Transverse colon (tissue), 4 donors: Measurements from ENCODE around the gene BRIP1. TPM values are rescaled to one million over a fixed set of nuclear protein-coding genes. Genes with fewer than 3 reads are reported as not detected.

ENCODE experiments used
- DNase-seq: peaks from one replicate; pipeline ENCODE4 v3.0.0-alpha.2; 2019
- H3K27ac ChIP-seq, 4 donors: fragments of 200-600 bp; sonication (generic); 2 replicates each; pipeline ENCODE4 v1.5.1; 2016 to 2018; ENCODE audit warnings: inconsistent platforms in 4 of 4
- H3K27me3 ChIP-seq: fragments of 200-600 bp; sonication (generic); 2 replicates; pipeline ENCODE4 v1.5.1; 2017; ENCODE audit warnings: inconsistent platforms
- H3K36me3 ChIP-seq, 4 donors: fragments of 200-600 bp; sonication (generic); 2 replicates each; pipeline ENCODE4 v1.5.1; 2017 to 2019; ENCODE audit warnings: inconsistent platforms in 4 of 4
- H3K4me1 ChIP-seq, 4 donors: fragments of 200-600 bp; sonication (generic); 2 replicates each; pipeline ENCODE4 v1.5.1; 2017 to 2020; ENCODE audit warnings: inconsistent platforms in 4 of 4
- H3K4me3 ChIP-seq, 4 donors: fragments of 200-600 bp; sonication (generic); 1 replicate in 1 of 4; 2 replicates in 3 of 4; pipeline versions ENCODE4 v1.5.1 to v1.6.1; 2017 to 2019; ENCODE audit warnings: inconsistent platforms in 4 of 4
- H3K9me3 ChIP-seq, 2 donors: fragments of 200-600 bp; sonication (generic); 2 replicates each; pipeline ENCODE4 v1.5.1; 2017 to 2019; ENCODE audit warnings: inconsistent platforms in 2 of 2
- CTCF ChIP-seq, 5 experiments: fragments of 200-600 bp in 3 of 5; fragments of 450-650 bp in 2 of 5; sonication (generic) in 3 of 5; IDR thresholded peaks; 1 replicate in 2 of 5; 2 replicates in 3 of 5; pipeline ENCODE4 v1.5.1; 2016 to 2017; ENCODE audit warnings: antibody characterized with exemption in 5 of 5, inconsistent platforms in 3 of 5, mild to moderate bottlenecking in 2 of 5, moderate library complexity in 1 of 5
- EP300 ChIP-seq: sonication (generic); formaldehyde crosslinking; IDR thresholded peaks from one replicate; pipeline ENCODE4 v1.6.1; 2017; ENCODE audit warnings: antibody characterized with exemption, low read depth
- POLR2A ChIP-seq: fragments of 450-650 bp; IDR thresholded peaks from one replicate; pipeline ENCODE4 v1.6.1; 2016; ENCODE audit warnings: antibody characterized with exemption, mild to moderate bottlenecking, moderate library complexity
- POLR2AphosphoS5 ChIP-seq, 3 donors: sonication (generic); formaldehyde crosslinking; IDR thresholded peaks; one replicate each; pipeline ENCODE4 v1.6.1; 2016; ENCODE audit warnings: antibody characterized with exemption in 3 of 3
- WGBS, 2 donors: methylation state at CpG; one replicate each; pipeline ENCODE4 v1.1.5; 2018; ENCODE audit warnings: low coverage in 1 of 2; 5-methylcytosine and 5-hydroxymethylcytosine counted together
- in situ Hi-C, 4 donors: fragments of 200-750 bp; cut with MboI; loops; one replicate each; pipeline versions ENCODE4 v1.15.0 to v1.15.1; 2017; ENCODE audit warnings: low sequenced_read_pairs in 3 of 4, low pct_ligation_motif_present in 1 of 4, low pct_unique_long_range_greater_than_20kb in 1 of 4
- intact Hi-C: fragments of 100-400 bp; cut with DNase I; formaldehyde crosslinking; loops from one replicate; pipeline ENCODE4 v1.15.1; 2023; ENCODE audit warnings: low total_unique reads
- total RNA-seq, 4 donors: library from RNA; depleted of rRNA; stranded (reverse); fragments of >200 nt; gene quantifications; one replicate each; pipeline ENCODE4 v1.1.0, GENCODE V29; 2016

The BRIP1 gene
- total RNA-seq, 4 donors from 2014 or later, result 0.80 to 1.9 (median 1.2) TPM

GRCh38 chr17:61659437-61659836 is 203.9 kb downstream of the BRIP1 start:
- H3K9me3 ChIP-seq, result no peaks in the 10 kb centered on the region
- TF ChIP-seq EP300 (no peak), POLR2AphosphoS5 (IDR thresholded peaks at IDR 0.05) (no peak), POLR2A (no peak), CTCF (IDR thresholded peaks at IDR 0.05) (no peak)
- DNase-seq, result no peak
- intact Hi-C loops, result no loop called here
- in situ Hi-C loops, result no loop called here
- WGBS, 2 donors, result 69 to 80% methylated on average over 2 of the region's 2 CpGs
- H3K4me3 ChIP-seq, result no peak overlapping the region
- H3K27ac ChIP-seq, result no peak overlapping the region
- no peaks in the 10 kb centered on the region for H3K27me3 ChIP-seq
- no peaks in the 10 kb centered on the region for H3K36me3 ChIP-seq
- H3K4me1 ChIP-seq, result no peaks in the 10 kb centered on the region

GRCh38 chr17:61658183-61658582 is 205.1 kb downstream of the BRIP1 start:
- no peaks in the 10 kb centered on the region for H3K9me3 ChIP-seq
- H3K27ac ChIP-seq, result no peak overlapping the region
- intact Hi-C loops, result no loop called here
- TF ChIP-seq POLR2AphosphoS5 (IDR thresholded peaks at IDR 0.05), result no peak
- no peak for TF ChIP-seq POLR2A
- TF ChIP-seq CTCF (IDR thresholded peaks at IDR 0.05), result no peak
- no peak for TF ChIP-seq EP300
- no peaks in the 10 kb centered on the region for H3K36me3 ChIP-seq
- in situ Hi-C loops, result no loop called here
- no peaks in the 10 kb centered on the region for H3K27me3 ChIP-seq
- DNase-seq, result no peak
- WGBS, 2 donors, result 71 to 79% methylated on average over 2 of the region's 2 CpGs
- no peaks in the 10 kb centered on the region for H3K4me1 ChIP-seq
- H3K4me3 ChIP-seq, result no peak overlapping the region

- H3K36me3 ChIP-seq, result no peaks in the 10 kb centered on the region
- no peak for DNase-seq
- in situ Hi-C loops, result no loop called here
- no peak overlapping the region for H3K4me3 ChIP-seq
- no peak for TF ChIP-seq POLR2AphosphoS5 (IDR thresholded peaks at IDR 0.05)
- no peak for TF ChIP-seq CTCF (IDR thresholded peaks at IDR 0.05)
- no peak for TF ChIP-seq EP300
- TF ChIP-seq POLR2A, result no peak
- no peaks in the 10 kb centered on the region for H3K4me1 ChIP-seq
- H3K27ac ChIP-seq, result no peak overlapping the region
- intact Hi-C loops, result no loop called here
- no peaks in the 10 kb centered on the region for H3K9me3 ChIP-seq
- no peaks in the 10 kb centered on the region for H3K27me3 ChIP-seq
Observed at GRCh38 chr17:61657338-61657737, 206.0 kb downstream of the BRIP1 start.

GRCh38 chr17:61656721-61657217 is 206.6 kb downstream of the BRIP1 start:
- Histone ChIP-seq H3K4me1 (no peaks in the 10 kb centered on the region), H3K9me3 (no peaks in the 10 kb centered on the region), H3K36me3 (no peaks in the 10 kb centered on the region), H3K27ac (no peak overlapping the region), H3K4me3 (no peak overlapping the region), H3K27me3 (no peaks in the 10 kb centered on the region)
- no peak for DNase-seq
- intact Hi-C loops (no loop called here), in situ Hi-C loops (no loop called here)
- 87 to 100% methylated on average over 1 of the region's 1 CpG for whole genome bisulfite sequencing, 2 donors
- TF ChIP-seq CTCF (IDR thresholded peaks at IDR 0.05) (no peak), POLR2AphosphoS5 (IDR thresholded peaks at IDR 0.05) (no peak), EP300 (no peak), POLR2A (no peak)
